ENCODE data around the gene TBX5. TPM values are rescaled to one million over a fixed set of nuclear protein-coding genes. Genes with fewer than 3 reads are reported as not detected.

Gene TBX5
- polyA plus RNA-seq, 1 donor (not counting 4 experiments of a cell fraction or from before 2014, with no cell fraction given), result not detected

GRCh38 chr12:114402084-114402717 lies 3.7 kb downstream of the TBX5 start:
- H3K36me3 ChIP-seq (ENCODE audit: control insufficient read depth in 2 of 2, extremely low read depth in 1 of 2, insufficient read depth in 2 of 2, low read length in 2 of 2), result no peaks in the 10 kb centered on the region
- H3K9me1 ChIP-seq (ENCODE audit: control insufficient read depth, extremely low read depth, insufficient read depth, low read length), result no peaks in the 10 kb centered on the region
- no peaks in the 10 kb centered on the region for H3K4me1 ChIP-seq (ENCODE audit: control insufficient read depth, extremely low read depth, insufficient read depth, low read length)
- H3K9me3 ChIP-seq (ENCODE audit: control insufficient read depth, low read depth, low read length), result peaks cover 2% of the 10 kb centered on the region
- TF ChIP-seq EZH2 (IDR thresholded peaks at IDR 0.05; ENCODE audit: low read length) (no peak), CTCF (optimal IDR thresholded peaks at IDR 0.05 in 1 of 3, IDR thresholded peaks at IDR 0.05 in 1 of 3, conservative IDR thresholded peaks at IDR 0.05 in 1 of 3; ENCODE audit: extremely low read depth in 1 of 3, insufficient read depth in 2 of 3, low read length in 3 of 3) (no peak)
- FAIRE-seq (no peak), DNase-seq (ENCODE audit: low read depth, low spot score) (no peak)
- no peak overlapping the region for H3K9ac ChIP-seq (ENCODE audit: control insufficient read depth, extremely low read depth, insufficient read depth, low read length)
- no peak overlapping the region for H3K4me3 ChIP-seq (ENCODE audit: control insufficient read depth in 2 of 3, extremely low read depth in 1 of 3, insufficient read depth in 2 of 3, low read depth in 1 of 3, low read length in 3 of 3)
- H3K27ac ChIP-seq (ENCODE audit: control insufficient read depth, insufficient read depth, low read length), result no peak overlapping the region
- no peak overlapping the region for H3K4me2 ChIP-seq (ENCODE audit: control insufficient read depth, extremely low read depth, insufficient read depth, low read depth, low read length)
- dilution Hi-C loops (cut with MboI; ENCODE audit: extremely low pct_ligation_motif_present, low sequenced_read_pairs), result no loop called here
- peaks cover 96% of the 10 kb centered on the region for H3K27me3 ChIP-seq (ENCODE audit: control insufficient read depth, extremely low read depth, insufficient read depth, low read length)
- no peak overlapping the region for H2AFZ ChIP-seq (ENCODE audit: control insufficient read depth, low read length)
- no peaks in the 10 kb centered on the region for H3K79me2 ChIP-seq (ENCODE audit: control insufficient read depth, insufficient read depth, low read length)
- no peaks in the 10 kb centered on the region for H4K20me1 ChIP-seq (ENCODE audit: control insufficient read depth, extremely low read depth, insufficient read depth, low read length)

GRCh38 chr12:114401328-114402083 lies 4.4 kb downstream of the TBX5 start:
- Histone ChIP-seq H2AFZ (ENCODE audit: control insufficient read depth, low read length) (no peak overlapping the region), H3K27ac (ENCODE audit: control insufficient read depth, insufficient read depth, low read length) (no peak overlapping the region), H3K36me3 (ENCODE audit: control insufficient read depth in 2 of 2, extremely low read depth in 1 of 2, insufficient read depth in 2 of 2, low read length in 2 of 2) (no peaks in the 10 kb centered on the region), H3K27me3 (ENCODE audit: control insufficient read depth, extremely low read depth, insufficient read depth, low read length) (peaks cover 96% of the 10 kb centered on the region), H3K9ac (ENCODE audit: control insufficient read depth, extremely low read depth, insufficient read depth, low read length) (no peak overlapping the region), H3K9me3 (ENCODE audit: control insufficient read depth, low read depth, low read length) (peaks cover 2% of the 10 kb centered on the region), H3K79me2 (ENCODE audit: control insufficient read depth, insufficient read depth, low read length) (no peaks in the 10 kb centered on the region), H3K4me1 (ENCODE audit: control insufficient read depth, extremely low read depth, insufficient read depth, low read length) (no peaks in the 10 kb centered on the region), H3K9me1 (ENCODE audit: control insufficient read depth, extremely low read depth, insufficient read depth, low read length) (no peaks in the 10 kb centered on the region), H4K20me1 (ENCODE audit: control insufficient read depth, extremely low read depth, insufficient read depth, low read length) (no peaks in the 10 kb centered on the region), H3K4me2 (ENCODE audit: control insufficient read depth, extremely low read depth, insufficient read depth, low read depth, low read length) (no peak overlapping the region), H3K4me3 (ENCODE audit: control insufficient read depth in 2 of 3, extremely low read depth in 1 of 3, insufficient read depth in 2 of 3, low read depth in 1 of 3, low read length in 3 of 3) (no peak overlapping the region)
- no peak for DNase-seq (ENCODE audit: low read depth, low spot score)
- no peak for FAIRE-seq
- dilution Hi-C loops (cut with MboI; ENCODE audit: extremely low pct_ligation_motif_present, low sequenced_read_pairs), result no loop called here
- TF ChIP-seq EZH2 (IDR thresholded peaks at IDR 0.05; ENCODE audit: low read length) (peak; percentile 44), CTCF (optimal IDR thresholded peaks at IDR 0.05 in 1 of 3, IDR thresholded peaks at IDR 0.05 in 1 of 3, conservative IDR thresholded peaks at IDR 0.05 in 1 of 3; ENCODE audit: extremely low read depth in 1 of 3, insufficient read depth in 2 of 3, low read length in 3 of 3) (no peak)
